ENCODE data around the gene RNASE3. TPM values are rescaled to one million over a fixed set of nuclear protein-coding genes. Genes with fewer than 3 reads are reported as not detected.
"Not testable (repeated sequence)": the region's sequence is repeated elsewhere in the genome, so short reads cannot be mapped to it uniquely, and the experiment has no call there.

Gene RNASE3
- total RNA-seq, 1 experiment from 2014 or later, result not detected

DNA sequence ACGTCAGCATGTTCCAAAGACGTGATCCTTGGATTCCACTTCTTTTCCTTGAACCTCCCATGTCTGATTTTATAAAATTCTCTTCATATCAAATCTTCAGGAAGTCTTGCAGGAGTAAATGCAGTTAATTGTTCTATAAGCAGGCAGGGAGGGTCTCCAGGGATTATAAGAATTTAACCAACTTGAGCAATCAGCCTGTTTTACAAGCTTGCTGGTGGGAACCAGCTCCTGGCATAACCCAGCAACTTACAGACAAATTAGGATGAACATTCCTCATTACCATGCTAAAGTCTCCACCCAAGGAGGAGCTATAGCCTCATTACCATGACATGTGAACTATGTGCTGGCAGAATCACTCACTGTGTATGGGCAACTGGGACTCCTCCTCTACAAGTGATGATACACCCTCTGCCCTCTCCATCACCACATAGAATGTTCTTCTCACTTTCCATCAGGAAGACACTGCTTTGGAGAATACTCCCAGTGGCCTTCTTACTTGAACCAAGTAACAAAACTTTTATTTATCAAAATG lies 32.6 kb downstream of the RNASE3 start:
- H3K4me1 ChIP-seq (ENCODE audit: insufficient read depth, low read length, poor library complexity, severe bottlenecking); intact Hi-C loops (cut with micrococcal nuclease; ENCODE audit: unreplicated experiment); H3K9me3 ChIP-seq (ENCODE audit: low read depth, low read length, poor library complexity, severe bottlenecking); H3K36me3 ChIP-seq (ENCODE audit: insufficient read depth, low read length, poor library complexity, severe bottlenecking); H3K4me3 ChIP-seq (ENCODE audit: low read depth, low read length, poor library complexity, severe bottlenecking); BruUV-seq (replicated peaks); H3K27ac ChIP-seq (ENCODE audit: low read depth, low read length, poor library complexity, severe bottlenecking); POLR2A ChIA-PET (ENCODE audit: low non-redundant PET): not testable (repeated sequence)
- peak; percentile 54 for DNase-seq (ENCODE audit: low spot score)
- CTCF ChIA-PET, result interaction anchor here (0.7 kb wide), 1 partner anchor 48 kb away, joined by 3 read pairs; no protein-coding TSS in a partner anchor
- peaks cover 11% of the 10 kb centered on the region for H3K27me3 ChIP-seq (replicated peaks; ENCODE audit: insufficient read depth, low read depth, low read length, poor library complexity)

DNA sequence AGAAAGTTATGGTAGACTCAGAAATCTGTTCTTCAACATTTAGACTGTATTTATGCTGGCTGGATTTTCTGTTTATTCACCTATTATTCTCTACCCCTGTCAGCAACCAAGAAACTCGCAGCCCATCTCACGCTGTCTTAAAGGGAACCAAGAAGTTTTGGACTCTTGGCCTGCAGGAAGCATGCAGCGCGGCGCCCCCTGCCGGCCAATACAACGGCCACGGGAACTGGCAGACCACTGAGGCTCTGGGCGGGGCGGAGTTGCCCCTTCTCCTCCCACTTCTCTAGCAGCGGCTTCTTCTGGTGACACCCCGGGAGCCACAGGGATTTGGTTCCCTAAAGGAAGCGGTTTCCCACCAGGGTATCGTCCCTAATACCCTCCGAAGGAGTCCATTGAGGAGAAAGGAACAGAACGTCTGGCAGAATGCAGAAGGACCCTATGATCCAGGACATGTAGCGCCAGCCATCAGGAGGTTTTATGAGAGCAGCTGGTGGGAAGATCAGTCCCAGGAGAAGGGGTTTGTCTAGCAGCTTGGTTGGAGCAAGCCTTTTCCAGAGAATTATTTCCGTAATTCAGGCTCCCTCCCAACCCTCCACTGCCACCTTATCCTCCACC lies 43.1 kb downstream of the RNASE3 start:
- ChIA-PET CTCF (no interaction called here), POLR2A (ENCODE audit: low non-redundant PET) (no interaction called here)
- Histone ChIP-seq H3K27ac (ENCODE audit: low read depth, low read length, poor library complexity, severe bottlenecking) (no peak overlapping the region), H3K27me3 (replicated peaks; ENCODE audit: insufficient read depth, low read depth, low read length, poor library complexity) (no peaks in the 10 kb centered on the region), H3K4me3 (ENCODE audit: low read depth, low read length, poor library complexity, severe bottlenecking) (no peak overlapping the region), H3K36me3 (ENCODE audit: insufficient read depth, low read length, poor library complexity, severe bottlenecking) (no peaks in the 10 kb centered on the region), H3K4me1 (ENCODE audit: insufficient read depth, low read length, poor library complexity, severe bottlenecking) (no peaks in the 10 kb centered on the region), H3K9me3 (ENCODE audit: low read depth, low read length, poor library complexity, severe bottlenecking) (no peaks in the 10 kb centered on the region)
- peak; percentile 73 for DNase-seq (ENCODE audit: low spot score)
- intact Hi-C loops (cut with micrococcal nuclease; ENCODE audit: unreplicated experiment), result loop anchor here (5.0 kb wide), 1 partner anchor 37 kb away; no protein-coding TSS in a partner anchor
- no TSS peak for BruUV-seq (replicated peaks)
- TF ChIP-seq CTCF (conservative IDR thresholded peaks at IDR 0.05; ENCODE audit: low read depth, low read length), result peak; percentile 93
- TF ChIP-seq EZH2 (IDR thresholded peaks at IDR 0.05; ENCODE audit: borderline replicate concordance, low read depth, low read length, poor library complexity, severe bottlenecking), result no peak

GRCh38 chr14:20935303-20935984 lies 44.3 kb downstream of the RNASE3 start:
- no peaks in the 10 kb centered on the region for H3K4me1 ChIP-seq (ENCODE audit: insufficient read depth, low read length, poor library complexity, severe bottlenecking)
- intact Hi-C loops (cut with micrococcal nuclease; ENCODE audit: unreplicated experiment), result no loop called here
- no peaks in the 10 kb centered on the region for H3K36me3 ChIP-seq (ENCODE audit: insufficient read depth, low read length, poor library complexity, severe bottlenecking)
- H3K27ac ChIP-seq (ENCODE audit: low read depth, low read length, poor library complexity, severe bottlenecking), result no peak overlapping the region
- no peaks in the 10 kb centered on the region for H3K9me3 ChIP-seq (ENCODE audit: low read depth, low read length, poor library complexity, severe bottlenecking)
- H3K4me3 ChIP-seq (ENCODE audit: low read depth, low read length, poor library complexity, severe bottlenecking), result no peak overlapping the region
- ChIA-PET POLR2A (ENCODE audit: low non-redundant PET) (no interaction called here), CTCF (no interaction called here)
- no peak for TF ChIP-seq CTCF (conservative IDR thresholded peaks at IDR 0.05; ENCODE audit: low read depth, low read length)
- no peak for TF ChIP-seq EZH2 (IDR thresholded peaks at IDR 0.05; ENCODE audit: borderline replicate concordance, low read depth, low read length, poor library complexity, severe bottlenecking)
- H3K27me3 ChIP-seq (replicated peaks; ENCODE audit: insufficient read depth, low read depth, low read length, poor library complexity), result peaks cover 2% of the 10 kb centered on the region
- BruUV-seq (replicated peaks), result no TSS peak
- no peak for DNase-seq (ENCODE audit: low spot score)

Other genes with a start within 250 kb of the RNASE3 start
- not detected in 2 replicates for gene OR6S1, start 249.7 kb upstream of the RNASE3 start, total RNA-seq (2021)
- 0.75 and 1.8 TPM in 2 replicates for gene RNASE4, start 206.8 kb upstream of the RNASE3 start, total RNA-seq (2021)
- gene ANG, start 202.6 kb upstream of the RNASE3 start, total RNA-seq (2021), result 0.71 and 2.2 TPM in 2 replicates
- gene EDDM3A, start 145.5 kb upstream of the RNASE3 start, total RNA-seq (2021), result not detected in 2 replicates
- gene EDDM3B, start 123.0 kb upstream of the RNASE3 start, total RNA-seq (2021), result not detected in 2 replicates
- gene RNASE6, start 110.1 kb upstream of the RNASE3 start, total RNA-seq (2021), result not detected in 2 replicates
- not detected in 2 replicates for gene RNASE1, start 88.5 kb upstream of the RNASE3 start, total RNA-seq (2021)
- gene RNASE2, start 64.1 kb downstream of the RNASE3 start, total RNA-seq (2021), result not detected in 2 replicates
- gene METTL17, start 98.6 kb downstream of the RNASE3 start, total RNA-seq (2021), result 95.4 and 98.4 TPM in 2 replicates
- gene SLC39A2, start 107.9 kb downstream of the RNASE3 start, total RNA-seq (2021), result not detected in 2 replicates
- gene NDRG2, start 133.7 kb downstream of the RNASE3 start, total RNA-seq (2021), result 8.0 and 17.1 TPM in 2 replicates
- gene TPPP2, start 138.8 kb downstream of the RNASE3 start, total RNA-seq (2021), result not detected in 2 replicates
- gene RNASE13, start 143.4 kb downstream of the RNASE3 start, total RNA-seq (2021), result not detected in 2 replicates
- gene RNASE7, start 151.0 kb downstream of the RNASE3 start, total RNA-seq (2021), result not detected in 2 replicates
- not detected in 2 replicates for gene RNASE8, start 166.4 kb downstream of the RNASE3 start, total RNA-seq (2021)
- gene ARHGEF40, start 178.9 kb downstream of the RNASE3 start, total RNA-seq (2021), result 89.6 and 94.1 TPM in 2 replicates
- gene ZNF219, start 207.3 kb downstream of the RNASE3 start, total RNA-seq (2021), result 78.0 and 84.6 TPM in 2 replicates
- 0.48 and 0.49 TPM in 2 replicates for gene TMEM253, start 209.7 kb downstream of the RNASE3 start, total RNA-seq (2021)